ENCODE results near the gene BLZF1. TPM values are rescaled to one million over a fixed set of nuclear protein-coding genes. Genes with fewer than 3 reads are reported as not detected.
"Not testable (repeated sequence)": the region's sequence is repeated elsewhere in the genome, so short reads cannot be mapped to it uniquely, and the experiment has no call there.

Gene BLZF1
- polyA plus RNA-seq, 2 of the 4 experiments (the other 2 are of a cell fraction) = 15.6 to 29.6 TPM

DNA sequence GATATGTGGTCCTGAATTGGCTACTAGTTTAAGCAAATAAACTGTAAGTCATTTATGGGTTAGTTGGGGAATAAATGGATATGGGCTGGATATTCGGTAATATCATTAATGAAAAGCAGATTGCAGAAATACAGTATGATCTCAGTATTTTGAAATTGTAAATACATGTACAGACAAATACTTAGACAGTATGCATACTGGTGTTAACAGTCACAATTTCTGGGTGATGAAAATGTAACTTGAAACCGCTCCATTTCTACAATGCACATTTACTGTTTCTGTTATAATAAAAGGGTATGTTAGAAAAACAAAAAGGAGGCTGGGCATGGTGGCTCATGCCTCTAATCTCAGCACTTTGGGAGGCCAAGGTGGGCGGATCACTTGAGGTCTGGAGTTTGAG lies 28.0 kb downstream of the BLZF1 start:
- H3K27ac ChIP-seq = no peak overlapping the region
- no peak for TF ChIP-seq HDAC2 (IDR thresholded peaks at IDR 0.05)
- no peak for TF ChIP-seq CEBPB (IDR thresholded peaks at IDR 0.05)
- TF ChIP-seq CHD4 (IDR thresholded peaks at IDR 0.05; ENCODE audit: borderline replicate concordance) = no peak
- TF ChIP-seq, protein P1, sequence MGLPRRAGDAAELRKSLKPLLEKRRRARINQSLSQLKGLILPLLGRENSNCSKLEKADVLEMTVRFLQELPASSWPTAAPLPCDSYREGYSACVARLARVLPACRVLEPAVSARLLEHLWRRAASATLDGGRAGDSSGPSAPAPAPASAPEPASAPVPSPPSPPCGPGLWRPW (IDR thresholded peaks at IDR 0.05) = no peak
- TF ChIP-seq ESRRA (IDR thresholded peaks at IDR 0.05; ENCODE audit: borderline replicate concordance, low read length) = no peak
- TF ChIP-seq POLR2A (IDR thresholded peaks at IDR 0.05; ENCODE audit: low read length) = no peak
- no peak for TF ChIP-seq FOSB (CRISPR knock-in tag; IDR thresholded peaks at IDR 0.05)
- no peak for TF ChIP-seq RARB (CRISPR knock-in tag; IDR thresholded peaks at IDR 0.05)
- TF ChIP-seq, protein P2, sequence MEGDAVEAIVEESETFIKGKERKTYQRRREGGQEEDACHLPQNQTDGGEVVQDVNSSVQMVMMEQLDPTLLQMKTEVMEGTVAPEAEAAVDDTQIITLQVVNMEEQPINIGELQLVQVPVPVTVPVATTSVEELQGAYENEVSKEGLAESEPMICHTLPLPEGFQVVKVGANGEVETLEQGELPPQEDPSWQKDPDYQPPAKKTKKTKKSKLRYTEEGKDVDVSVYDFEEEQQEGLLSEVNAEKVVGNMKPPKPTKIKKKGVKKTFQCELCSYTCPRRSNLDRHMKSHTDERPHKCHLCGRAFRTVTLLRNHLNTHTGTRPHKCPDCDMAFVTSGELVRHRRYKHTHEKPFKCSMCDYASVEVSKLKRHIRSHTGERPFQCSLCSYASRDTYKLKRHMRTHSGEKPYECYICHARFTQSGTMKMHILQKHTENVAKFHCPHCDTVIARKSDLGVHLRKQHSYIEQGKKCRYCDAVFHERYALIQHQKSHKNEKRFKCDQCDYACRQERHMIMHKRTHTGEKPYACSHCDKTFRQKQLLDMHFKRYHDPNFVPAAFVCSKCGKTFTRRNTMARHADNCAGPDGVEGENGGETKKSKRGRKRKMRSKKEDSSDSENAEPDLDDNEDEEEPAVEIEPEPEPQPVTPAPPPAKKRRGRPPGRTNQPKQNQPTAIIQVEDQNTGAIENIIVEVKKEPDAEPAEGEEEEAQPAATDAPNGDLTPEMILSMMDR (IDR thresholded peaks at IDR 0.05) = no peak
- TF ChIP-seq, protein P3, sequence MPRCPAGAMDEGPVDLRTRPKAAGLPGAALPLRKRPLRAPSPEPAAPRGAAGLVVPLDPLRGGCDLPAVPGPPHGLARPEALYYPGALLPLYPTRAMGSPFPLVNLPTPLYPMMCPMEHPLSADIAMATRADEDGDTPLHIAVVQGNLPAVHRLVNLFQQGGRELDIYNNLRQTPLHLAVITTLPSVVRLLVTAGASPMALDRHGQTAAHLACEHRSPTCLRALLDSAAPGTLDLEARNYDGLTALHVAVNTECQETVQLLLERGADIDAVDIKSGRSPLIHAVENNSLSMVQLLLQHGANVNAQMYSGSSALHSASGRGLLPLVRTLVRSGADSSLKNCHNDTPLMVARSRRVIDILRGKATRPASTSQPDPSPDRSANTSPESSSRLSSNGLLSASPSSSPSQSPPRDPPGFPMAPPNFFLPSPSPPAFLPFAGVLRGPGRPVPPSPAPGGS (IDR thresholded peaks at IDR 0.05) = no peak
- no peak for TF ChIP-seq MYC (IDR thresholded peaks at IDR 0.05; ENCODE audit: borderline replicate concordance, low read length)
- TF ChIP-seq SMC3 (IDR thresholded peaks at IDR 0.05) = no peak
- no peak for TF ChIP-seq TP53 (CRISPR knock-in tag; IDR thresholded peaks at IDR 0.05)
- TF ChIP-seq CBX8 (IDR thresholded peaks at IDR 0.05) = no peak
- no peak for TF ChIP-seq JUNB (IDR thresholded peaks at IDR 0.05)
- TF ChIP-seq ZFP36 (IDR thresholded peaks at IDR 0.05; ENCODE audit: borderline replicate concordance, partially characterized antibody) = no peak
- TF ChIP-seq, protein P4, sequence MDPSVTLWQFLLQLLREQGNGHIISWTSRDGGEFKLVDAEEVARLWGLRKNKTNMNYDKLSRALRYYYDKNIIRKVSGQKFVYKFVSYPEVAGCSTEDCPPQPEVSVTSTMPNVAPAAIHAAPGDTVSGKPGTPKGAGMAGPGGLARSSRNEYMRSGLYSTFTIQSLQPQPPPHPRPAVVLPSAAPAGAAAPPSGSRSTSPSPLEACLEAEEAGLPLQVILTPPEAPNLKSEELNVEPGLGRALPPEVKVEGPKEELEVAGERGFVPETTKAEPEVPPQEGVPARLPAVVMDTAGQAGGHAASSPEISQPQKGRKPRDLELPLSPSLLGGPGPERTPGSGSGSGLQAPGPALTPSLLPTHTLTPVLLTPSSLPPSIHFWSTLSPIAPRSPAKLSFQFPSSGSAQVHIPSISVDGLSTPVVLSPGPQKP (IDR thresholded peaks at IDR 0.05; ENCODE audit: low read depth, low read length) = no peak
- no peak for TF ChIP-seq HOXB13 (CRISPR knock-in tag; IDR thresholded peaks at IDR 0.05; ENCODE audit: low read depth)
- H3K9me3 ChIP-seq = peaks cover 3% of the 10 kb centered on the region; the same call in 1 of the 3 replicates
- ChIA-PET POLR2A (no interaction called here), CTCF (interaction anchor here (1.0 kb wide), 1 partner anchor 150 kb away, joined by 3 read pairs; no protein-coding TSS in a partner anchor)
- H3K4me2 ChIP-seq = no peak overlapping the region
- no peak for FAIRE-seq
- no peak overlapping the region for H3K4me3 ChIP-seq
- no peak for ATAC-seq
- WGBS (ENCODE audit: missing lambda C conversion rate) = 89% methylated on average over 3 of the region's 3 CpGs
- DNase-seq (ENCODE audit: low read depth in 1 of 2, low spot score in 1 of 2) = no peak
- no peaks in the 10 kb centered on the region for H3K4me1 ChIP-seq

DNA sequence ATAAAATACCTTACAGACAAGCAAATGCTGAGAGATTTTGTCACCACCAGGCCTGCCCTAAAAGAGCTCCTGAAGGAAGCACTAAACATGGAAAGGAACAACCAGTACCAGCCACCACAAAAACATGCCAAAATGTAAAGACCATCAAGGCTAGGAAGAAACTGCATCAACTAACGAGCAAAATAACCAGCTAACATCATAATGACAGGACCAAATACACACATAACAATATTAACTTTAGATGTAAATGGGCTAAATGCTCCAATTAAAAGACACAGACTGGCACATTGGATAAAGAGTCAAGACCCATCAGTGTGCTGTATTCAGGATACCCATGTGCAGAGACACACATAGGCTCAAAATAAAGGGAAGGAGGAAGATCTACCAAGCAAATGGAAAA lies 34.6 kb downstream of the BLZF1 start:
- H3K27ac ChIP-seq; ATAC-seq; FAIRE-seq; H3K4me2 ChIP-seq; H3K4me1 ChIP-seq; CTCF ChIA-PET; DNase-seq (ENCODE audit: low read depth in 1 of 2, low spot score in 1 of 2); H3K4me3 ChIP-seq; POLR2A ChIA-PET: not testable (repeated sequence)
- peaks cover 12% of the 10 kb centered on the region; the same call in 2 of the 3 replicates for H3K9me3 ChIP-seq
- 23% methylated on average over 1 of the region's 1 CpG for WGBS (ENCODE audit: missing lambda C conversion rate)

DNA sequence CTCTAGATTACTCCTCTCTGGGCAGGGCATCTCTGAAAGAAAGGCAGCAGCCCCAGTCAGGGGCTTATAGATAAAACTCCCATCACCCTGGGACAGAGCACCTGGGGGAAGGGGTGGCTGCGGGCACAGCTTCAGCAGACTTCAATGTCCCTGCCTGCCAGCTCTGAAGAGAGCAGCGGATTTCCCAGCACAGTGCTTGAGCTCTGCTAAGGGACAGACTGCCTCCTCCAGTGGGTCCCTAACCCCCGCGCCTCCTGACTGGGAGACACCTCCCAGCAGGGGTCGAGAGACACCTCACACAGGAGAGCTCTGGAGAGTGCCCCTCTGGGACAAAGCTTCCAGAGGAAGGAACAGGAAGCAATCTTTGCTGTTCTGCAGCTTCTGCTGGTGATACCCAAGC lies 40.3 kb downstream of the BLZF1 start:
- DNase-seq (ENCODE audit: low read depth in 1 of 2, low spot score in 1 of 2); ATAC-seq; POLR2A ChIA-PET; H3K4me3 ChIP-seq; CTCF ChIA-PET; FAIRE-seq; H3K4me1 ChIP-seq; H3K9me3 ChIP-seq; H3K27ac ChIP-seq; H3K4me2 ChIP-seq: not testable (repeated sequence)
- WGBS (ENCODE audit: missing lambda C conversion rate) = 90% methylated on average over 2 of the region's 5 CpGs
